ENCODE measurements around the gene CNTN5. TPM values are rescaled to one million over a fixed set of nuclear protein-coding genes. Genes with fewer than 3 reads are reported as not detected.

CNTN5 gene
- total RNA-seq, 1 experiment from 2014 or later, result not detected

GRCh38 chr11:100119176-100119575 is 1098.4 kb downstream of the CNTN5 start:
- no peak overlapping the region for H4K5ac ChIP-seq (ENCODE audit: insufficient read length, low read depth, low read length)

More at GRCh38 chr11:100119176-100119575, 1098.4 kb downstream of the CNTN5 start:
- Histone ChIP-seq H3T11ph (ENCODE audit: low read length) (no peak overlapping the region), H3K56ac (ENCODE audit: insufficient read length, low read depth, low read length) (no peak overlapping the region), H3K9ac (ENCODE audit: extremely low read depth, insufficient read length, low read length) (no peak overlapping the region), H2AK5ac (ENCODE audit: insufficient read length, low read length) (no peak overlapping the region), H3K18ac (ENCODE audit: insufficient read length, low read depth, low read length) (no peak overlapping the region), H3K27ac (ENCODE audit: insufficient read length, low read depth, low read length) (no peak overlapping the region), H3K14ac (ENCODE audit: insufficient read depth, low read length) (no peak overlapping the region), H2BK15ac (ENCODE audit: low read depth, low read length) (no peak overlapping the region), H3K27me3 (ENCODE audit: insufficient read depth, low read length) (no peaks in the 10 kb centered on the region), H3K4ac (ENCODE audit: low read depth, low read length) (no peak overlapping the region), H4K20me1 (ENCODE audit: control insufficient read depth, insufficient read depth, insufficient read length) (no peaks in the 10 kb centered on the region), H4K91ac (ENCODE audit: insufficient read length, low read depth, low read length) (no peak overlapping the region), H2BK5ac (ENCODE audit: insufficient read length, low read length) (no peak overlapping the region), H3K9me3 (ENCODE audit: control insufficient read depth, low read depth, low read length) (no peaks in the 10 kb centered on the region), H2BK120ac (ENCODE audit: low read depth, low read length, poor library complexity, severe bottlenecking) (no peak overlapping the region), H3K79me1 (ENCODE audit: insufficient read depth, low read depth, low read length, poor library complexity, severe bottlenecking) (no peaks in the 10 kb centered on the region), H2BK12ac (ENCODE audit: insufficient read length, low read depth, low read length) (no peak overlapping the region), H3K23ac (ENCODE audit: insufficient read length, low read depth, low read length) (no peak overlapping the region), H2AFZ (ENCODE audit: low read length) (no peak overlapping the region), H3K23me2 (ENCODE audit: insufficient read length, low read depth, low read length, poor library complexity, severe bottlenecking) (no peaks in the 10 kb centered on the region), H4K8ac (replicated peaks; ENCODE audit: insufficient read length, low read depth, low read length) (no peak overlapping the region), H3K4me2 (ENCODE audit: insufficient read depth, insufficient read length, low read length) (no peak overlapping the region), H3K4me1 (ENCODE audit: insufficient read depth, low read length) (no peaks in the 10 kb centered on the region), H3K79me2 (ENCODE audit: insufficient read depth, low read length) (no peaks in the 10 kb centered on the region), H2BK20ac (ENCODE audit: low read depth, low read length, poor library complexity, severe bottlenecking) (no peak overlapping the region)
- no CpG with 5 or more reads among the region's 1 CpG for WGBS (ENCODE audit: extremely low coverage, insufficient read length, low lambda C conversion rate)
- DNase-seq, result no peak
- Mint-ChIP-seq H3K27ac (0 out of 7 replicates have a peak overlapping the region, but pooled peaks of 1 of the 3 experiments have one; percentile 17), H3K4me1 (peaks cover 12 to 21% of the 10 kb centered on the region in 2 experiments), H3K9me3 (no peaks in the 10 kb centered on the region), H3K36me3 (ENCODE audit: insufficient read depth in 1 of 3, low read depth in 3 of 3) (no peaks in the 10 kb centered on the region), H3K4me3 (no peak overlapping the region), H3K27me3 (ENCODE audit: low read depth) (no peaks in the 10 kb centered on the region)
- no peak for TF ChIP-seq CTCF (conservative IDR thresholded peaks at IDR 0.05)
